ENCODE measurements around the gene STX2. TPM values are rescaled to one million over a fixed set of nuclear protein-coding genes. Genes with fewer than 3 reads are reported as not detected.

The STX2 gene
- polyA plus RNA-seq, 1 donor from 2014 or later = 67.0 TPM

GRCh38 chr12:130796985-130797686 lies 41.9 kb downstream of the STX2 start:
- no peaks in the 10 kb centered on the region for H3F3A ChIP-seq (ENCODE audit: insufficient read depth, low read length, poor library complexity, severe bottlenecking)
- no peaks in the 10 kb centered on the region for H3K9me2 ChIP-seq (ENCODE audit: insufficient read depth, low read length)
- no peak overlapping the region for H3K27ac ChIP-seq (ENCODE audit: low read length)
- no peaks in the 10 kb centered on the region for H3K79me2 ChIP-seq (replicated peaks; ENCODE audit: insufficient read depth, low read length)
- TF ChIP-seq MXI1 (conservative IDR thresholded peaks at IDR 0.05; ENCODE audit: poor library complexity, severe bottlenecking) (no peak), POLR2AphosphoS5 (IDR thresholded peaks at IDR 0.05) (no peak), CTCF (IDR thresholded peaks at IDR 0.05; ENCODE audit: poor library complexity, severe bottlenecking) (no peak), TAF1 (IDR thresholded peaks at IDR 0.05; ENCODE audit: low read depth) (no peak), EZH2 (IDR thresholded peaks at IDR 0.05; ENCODE audit: borderline replicate concordance, insufficient read depth, low read length, poor library complexity, severe bottlenecking) (no peak), RAD21 (conservative IDR thresholded peaks at IDR 0.05) (no peak), EP300 (conservative IDR thresholded peaks at IDR 0.05; ENCODE audit: poor library complexity, severe bottlenecking) (no peak), REST (IDR thresholded peaks at IDR 0.05; ENCODE audit: borderline replicate concordance) (no peak), SMC3 (conservative IDR thresholded peaks at IDR 0.05; ENCODE audit: poor library complexity) (no peak)
- no peak overlapping the region for H2AFZ ChIP-seq (ENCODE audit: low read depth, low read length)
- H3K4me3 ChIP-seq (ENCODE audit: low read length) = no peak overlapping the region
- H3K36me3 ChIP-seq (ENCODE audit: insufficient read depth, low read length) = peaks cover 9% of the 10 kb centered on the region
- no peak overlapping the region for H3K4me2 ChIP-seq (ENCODE audit: low read length)
- H3K27me3 ChIP-seq (ENCODE audit: insufficient read depth, low read depth, low read length) = no peaks in the 10 kb centered on the region
- no peaks in the 10 kb centered on the region for H3K9me3 ChIP-seq (ENCODE audit: low read length)
- no peaks in the 10 kb centered on the region for H4K20me1 ChIP-seq (ENCODE audit: insufficient read depth)
- no peak overlapping the region for H3K9ac ChIP-seq (ENCODE audit: low read length)

GRCh38 chr12:130795906-130796305 lies 43.1 kb downstream of the STX2 start:
- Histone ChIP-seq H3K9me3 (ENCODE audit: low read length) (no peaks in the 10 kb centered on the region), H4K20me1 (ENCODE audit: insufficient read depth) (no peaks in the 10 kb centered on the region), H3K4me2 (ENCODE audit: low read length) (no peak overlapping the region), H3K9ac (ENCODE audit: low read length) (no peak overlapping the region), H3K4me3 (ENCODE audit: low read length) (no peak overlapping the region), H3K9me2 (ENCODE audit: insufficient read depth, low read length) (no peaks in the 10 kb centered on the region), H3K36me3 (ENCODE audit: insufficient read depth, low read length) (peaks cover 5% of the 10 kb centered on the region), H3K27me3 (ENCODE audit: insufficient read depth, low read depth, low read length) (no peaks in the 10 kb centered on the region), H3F3A (ENCODE audit: insufficient read depth, low read length, poor library complexity, severe bottlenecking) (no peaks in the 10 kb centered on the region), H2AFZ (ENCODE audit: low read depth, low read length) (no peak overlapping the region), H3K79me2 (replicated peaks; ENCODE audit: insufficient read depth, low read length) (no peaks in the 10 kb centered on the region), H3K27ac (ENCODE audit: low read length) (no peak overlapping the region)
- no peak for TF ChIP-seq POLR2AphosphoS5 (IDR thresholded peaks at IDR 0.05)
- TF ChIP-seq MXI1 (conservative IDR thresholded peaks at IDR 0.05; ENCODE audit: poor library complexity, severe bottlenecking) = no peak
- no peak for TF ChIP-seq TAF1 (IDR thresholded peaks at IDR 0.05; ENCODE audit: low read depth)
